Kidney tubule cell (primary cell): ENCODE data around the gene NRTN.

Source experiments
- DNase-seq: peaks from one replicate; pipeline ENCODE4 v3.0.0-alpha.2; 2018; ENCODE audit warnings: low spot score

Gene NRTN

GRCh38 chr19:5867201-5868136 is 62.6 kb downstream of the NRTN start:
- DNase-seq, result no peak

GRCh38 chr19:5870986-5871394 is 66.1 kb downstream of the NRTN start:
- DNase-seq, result no peak

- no peak for DNase-seq
These were observed 68.8 kb downstream of the NRTN start for GRCh38 chr19:5873617-5874199.

GRCh38 chr19:5874496-5874895 is 69.6 kb downstream of the NRTN start:
- DNase-seq, result peak; percentile 57

- no peak for DNase-seq
These were observed 72.6 kb downstream of the NRTN start for GRCh38 chr19:5877427-5877826.

- DNase-seq, result no peak
These were observed 73.0 kb downstream of the NRTN start for GRCh38 chr19:5877882-5878281.
